HG03039 (cell line): ENCODE results near the gene RHBDD1.
A peak's percentile ranks its signal among the peaks of the same experiment; 100 is the strongest.
"Not testable (repeated sequence)": the region's sequence is repeated elsewhere in the genome, so short reads cannot be mapped to it uniquely, and the experiment has no call there.

Experiments used
- ATAC-seq: cut with Tn5 transposase; IDR thresholded peaks from one replicate; pipeline ENCODE4 v1.9.1; 2021; ENCODE audit warnings: mild to moderate bottlenecking, moderate library complexity; ENCODE audit not compliant: unreplicated experiment

Gene RHBDD1

DNA sequence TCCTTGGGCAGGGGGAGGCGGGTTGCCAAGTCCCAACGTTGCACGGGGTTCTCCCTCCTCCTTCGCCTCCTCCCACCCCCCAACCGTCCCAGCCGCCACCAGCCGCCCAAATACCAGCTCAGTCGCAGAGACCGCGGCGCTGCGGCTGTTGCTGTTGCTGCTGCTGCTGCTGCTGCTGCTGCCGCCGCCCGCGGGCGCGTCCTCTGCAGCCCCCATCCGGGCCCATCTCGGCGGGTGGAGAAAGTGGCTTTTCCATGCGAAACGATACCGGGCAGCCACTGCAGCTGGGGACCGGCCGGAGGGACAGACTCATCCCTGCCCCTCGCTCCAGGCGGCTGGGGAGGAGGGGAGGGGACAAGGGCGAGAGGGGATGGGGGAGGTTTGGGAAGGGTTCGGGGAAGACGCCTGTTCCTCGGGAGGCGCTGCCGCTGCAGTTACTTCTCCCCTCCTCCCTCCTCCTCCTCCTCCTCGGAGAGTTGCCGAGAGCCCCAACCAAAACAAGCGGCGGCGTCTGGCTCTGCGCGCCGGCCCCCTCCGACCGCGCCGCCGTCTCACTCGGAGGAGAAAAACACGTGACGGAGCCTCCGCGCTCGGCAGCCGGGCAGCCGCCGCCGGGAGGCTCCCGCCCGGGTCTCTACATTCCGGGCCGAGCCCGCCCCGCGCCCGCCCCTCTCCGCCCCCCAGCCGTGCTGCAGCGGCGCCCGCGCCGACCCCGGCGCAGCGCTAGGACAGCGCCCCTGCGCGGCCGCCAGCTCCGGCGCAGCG, 36.5 kb upstream of the RHBDD1 start, which contains the start of gene IRS1:
IRS1 (minus strand) TSS at position 610 of the 765 bp plus-strand sequence. CDS start 1,082 bp downstream, outside the sequence.
- peak; percentile 33 for ATAC-seq

DNA sequence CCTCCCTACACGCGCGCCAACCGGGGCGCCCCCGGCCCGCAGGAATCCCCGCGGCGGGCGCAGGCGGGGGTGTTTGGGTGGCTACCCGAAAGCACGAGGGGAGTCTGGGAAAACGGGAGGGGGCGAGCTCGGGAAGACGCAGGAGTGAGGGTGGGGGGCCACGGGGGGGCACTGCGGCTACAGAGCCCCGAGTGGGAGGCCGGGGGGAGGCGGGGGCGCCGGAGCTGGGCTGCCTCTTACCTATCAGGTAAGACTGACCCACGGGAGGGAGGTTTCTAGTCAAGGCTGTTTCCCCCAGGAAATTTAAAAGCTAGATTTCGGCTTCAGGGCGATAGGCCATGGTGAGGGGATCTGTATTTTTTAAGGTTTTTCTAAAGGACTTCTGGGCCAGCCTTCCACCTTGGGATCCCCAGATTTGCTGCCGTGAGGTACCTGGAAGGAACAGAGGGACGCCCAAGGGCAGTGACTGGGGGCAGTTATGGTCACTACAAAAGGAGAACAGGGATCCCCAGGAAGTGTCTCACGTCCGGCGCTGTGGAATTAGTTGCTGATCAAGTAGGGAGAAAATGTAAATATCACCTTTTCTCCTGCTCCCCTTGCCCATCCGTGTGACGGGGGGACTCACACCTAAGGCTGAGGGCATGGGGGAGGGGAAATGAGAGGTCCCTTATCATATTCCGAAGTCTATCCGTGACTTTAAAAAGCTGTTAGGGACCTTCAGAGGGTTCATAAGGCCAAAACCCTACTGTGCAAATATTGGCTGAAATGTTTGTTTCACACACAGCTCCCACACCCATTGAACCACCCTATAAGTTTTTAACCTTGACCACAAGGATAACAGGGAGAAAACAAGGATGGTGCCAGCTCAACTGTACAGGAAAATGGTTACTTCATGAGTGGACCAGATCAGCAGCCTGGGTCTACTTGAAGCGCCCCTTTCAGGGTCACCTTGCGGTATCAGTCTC, 35.6 kb upstream of the RHBDD1 start:
- no peak for ATAC-seq

DNA sequence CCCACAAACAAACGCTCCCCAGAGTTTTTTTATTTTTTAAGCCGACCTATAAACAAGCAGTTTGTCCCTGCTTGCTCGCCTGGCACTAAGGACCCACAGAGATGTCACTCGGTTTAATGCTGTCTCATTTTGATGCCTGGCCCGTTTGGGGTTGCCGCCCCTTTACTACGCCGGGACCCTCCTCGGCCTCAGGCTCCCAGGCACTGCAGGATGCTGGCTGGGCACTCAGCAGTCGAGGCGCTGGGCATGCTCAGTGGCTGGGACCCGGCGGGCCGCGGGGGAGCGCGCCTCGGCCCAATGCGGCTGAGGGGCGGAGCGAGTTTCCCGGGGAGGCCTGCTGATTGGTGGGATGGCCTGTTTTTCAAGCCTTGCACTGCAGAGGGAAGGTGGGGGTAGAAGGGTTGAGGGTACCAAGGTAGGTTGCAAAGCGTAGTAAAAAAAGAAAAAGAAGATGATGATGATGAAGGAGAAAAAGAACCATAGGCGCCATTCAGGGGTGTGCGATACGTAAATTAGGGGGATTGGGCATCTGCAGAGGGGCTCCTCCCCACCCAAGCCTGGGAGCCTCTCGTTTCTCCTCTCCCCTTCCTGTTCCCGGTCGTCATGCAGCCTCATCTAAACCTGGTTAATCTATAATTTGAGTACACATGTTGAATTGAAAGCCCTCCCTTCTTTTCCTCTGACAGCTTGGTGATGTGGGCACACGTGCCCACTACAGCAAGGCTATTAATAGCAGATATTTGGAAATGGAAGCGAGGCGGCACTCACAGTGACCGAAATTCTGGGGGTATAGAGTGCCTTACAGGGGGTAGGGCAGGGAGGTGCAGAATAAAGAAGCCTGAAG, 34.7 kb upstream of the RHBDD1 start:
- ATAC-seq: peak; percentile 85

DNA sequence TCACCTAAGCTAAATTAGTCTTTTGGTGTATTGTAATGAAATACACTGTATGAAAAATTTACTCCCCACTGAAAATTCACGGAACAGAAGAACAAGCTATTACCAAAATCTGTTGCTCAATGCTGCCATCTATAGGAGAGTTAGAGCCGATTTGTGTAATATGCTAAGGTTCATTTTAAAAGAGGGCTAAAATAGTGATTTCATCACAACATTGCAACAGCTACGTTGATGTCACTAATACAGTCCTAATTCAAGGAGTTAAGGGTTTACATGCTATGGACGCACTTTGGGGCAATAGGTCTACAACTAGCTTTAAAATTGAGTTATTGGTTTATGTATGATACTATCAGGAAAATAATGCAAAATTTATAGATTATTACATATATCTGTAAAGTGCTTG, 33.3 kb upstream of the RHBDD1 start:
- ATAC-seq: no peak

DNA sequence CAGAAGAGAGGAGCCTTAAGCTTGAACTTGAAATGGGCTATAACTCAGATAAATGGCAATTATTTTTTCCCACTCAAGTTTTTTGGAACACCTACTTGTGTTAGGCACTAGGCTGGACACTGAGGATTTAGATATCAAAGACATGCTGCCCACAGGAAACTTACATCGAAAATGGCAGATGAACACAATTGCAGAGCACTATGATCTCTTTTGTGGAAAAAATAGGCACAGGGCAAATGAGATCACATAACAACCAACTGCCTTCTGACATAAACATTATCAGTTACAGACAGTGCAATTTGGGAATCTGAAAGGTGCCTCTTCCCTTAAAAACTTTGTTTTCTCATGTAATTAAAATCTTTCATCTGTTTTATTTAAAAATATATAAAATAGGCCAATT, 32.4 kb upstream of the RHBDD1 start:
- ATAC-seq: no peak

DNA sequence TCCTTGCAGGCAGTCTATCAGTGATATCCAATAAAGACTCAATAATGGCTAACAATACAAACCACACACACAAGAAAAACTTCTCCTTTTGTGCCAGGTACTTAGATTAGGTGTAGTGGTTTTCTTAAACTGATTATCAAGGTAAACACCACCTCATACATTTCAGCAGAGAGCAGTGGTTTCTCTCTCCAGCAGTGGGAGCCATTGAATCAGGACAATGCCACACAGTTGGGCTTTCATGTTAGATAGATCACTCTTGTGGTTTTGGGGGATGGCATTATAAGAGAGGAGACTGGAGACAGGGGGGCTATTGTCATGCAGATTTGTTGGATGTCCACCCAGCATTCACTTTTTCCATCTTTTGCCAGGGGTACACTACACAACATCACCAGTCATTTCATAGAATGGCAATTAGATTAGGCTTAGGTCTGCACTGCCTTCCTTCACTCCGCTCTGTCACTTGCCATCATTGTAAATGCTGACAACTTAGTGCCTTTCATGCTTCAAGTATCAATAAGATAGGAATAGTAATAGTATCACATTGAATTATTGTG, 22.6 kb upstream of the RHBDD1 start:
- ATAC-seq: no peak

DNA sequence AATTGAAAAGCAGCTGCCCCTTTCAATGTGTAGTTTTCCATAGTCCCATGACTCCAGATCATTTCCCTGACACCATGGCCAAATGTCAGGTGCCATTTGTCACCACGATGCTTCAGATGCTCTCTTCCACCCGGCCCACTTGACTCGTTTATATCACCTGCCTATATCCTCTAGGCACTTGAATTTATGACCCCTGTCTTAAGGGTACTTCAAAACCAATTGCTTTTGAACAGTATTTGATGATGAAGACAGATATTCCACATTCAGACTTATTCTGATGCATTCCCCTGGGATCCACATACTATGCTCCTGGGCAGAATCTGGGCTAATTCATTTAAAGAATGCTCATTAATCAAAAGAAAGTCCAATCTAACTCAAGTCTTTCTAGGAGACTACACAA, 16.9 kb upstream of the RHBDD1 start:
- ATAC-seq: no peak

DNA sequence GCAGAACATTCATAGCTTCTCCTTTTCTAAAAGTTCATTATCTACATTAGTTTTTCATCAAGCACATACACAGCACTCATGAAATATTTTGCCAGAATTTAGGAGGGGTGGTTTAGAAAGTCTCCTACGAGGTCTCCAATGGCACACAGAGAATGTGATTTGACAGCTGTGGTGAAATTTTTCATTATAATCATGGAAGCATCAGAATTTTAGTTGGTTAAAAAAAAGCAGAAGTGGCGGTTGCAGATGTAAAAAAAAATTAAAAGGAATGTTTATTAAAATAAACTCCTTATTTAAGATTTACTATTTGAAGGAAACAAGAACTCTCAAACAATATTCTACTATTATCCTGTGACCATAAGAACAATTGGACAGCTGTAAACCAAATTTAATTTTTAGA, 10.8 kb upstream of the RHBDD1 start:
- ATAC-seq: no peak

DNA sequence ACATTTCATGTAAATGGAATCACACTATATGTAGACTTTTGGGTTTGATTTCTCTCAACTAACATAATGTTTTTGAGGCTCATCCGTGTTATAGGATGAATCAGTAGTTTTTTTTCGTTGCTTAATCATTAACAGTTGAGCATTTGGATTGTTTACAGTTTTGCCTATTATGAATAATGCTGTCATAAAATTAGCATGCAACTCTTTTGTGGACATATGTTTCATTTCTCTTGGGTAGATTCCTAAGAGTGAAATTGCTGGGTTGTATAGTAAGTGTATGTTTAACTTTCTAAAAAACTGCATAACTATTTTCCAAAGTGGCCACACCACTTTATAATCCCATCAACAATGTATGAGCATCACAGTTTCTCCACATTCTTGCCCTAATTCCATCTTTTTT, 7.7 kb upstream of the RHBDD1 start:
- ATAC-seq: no peak

DNA sequence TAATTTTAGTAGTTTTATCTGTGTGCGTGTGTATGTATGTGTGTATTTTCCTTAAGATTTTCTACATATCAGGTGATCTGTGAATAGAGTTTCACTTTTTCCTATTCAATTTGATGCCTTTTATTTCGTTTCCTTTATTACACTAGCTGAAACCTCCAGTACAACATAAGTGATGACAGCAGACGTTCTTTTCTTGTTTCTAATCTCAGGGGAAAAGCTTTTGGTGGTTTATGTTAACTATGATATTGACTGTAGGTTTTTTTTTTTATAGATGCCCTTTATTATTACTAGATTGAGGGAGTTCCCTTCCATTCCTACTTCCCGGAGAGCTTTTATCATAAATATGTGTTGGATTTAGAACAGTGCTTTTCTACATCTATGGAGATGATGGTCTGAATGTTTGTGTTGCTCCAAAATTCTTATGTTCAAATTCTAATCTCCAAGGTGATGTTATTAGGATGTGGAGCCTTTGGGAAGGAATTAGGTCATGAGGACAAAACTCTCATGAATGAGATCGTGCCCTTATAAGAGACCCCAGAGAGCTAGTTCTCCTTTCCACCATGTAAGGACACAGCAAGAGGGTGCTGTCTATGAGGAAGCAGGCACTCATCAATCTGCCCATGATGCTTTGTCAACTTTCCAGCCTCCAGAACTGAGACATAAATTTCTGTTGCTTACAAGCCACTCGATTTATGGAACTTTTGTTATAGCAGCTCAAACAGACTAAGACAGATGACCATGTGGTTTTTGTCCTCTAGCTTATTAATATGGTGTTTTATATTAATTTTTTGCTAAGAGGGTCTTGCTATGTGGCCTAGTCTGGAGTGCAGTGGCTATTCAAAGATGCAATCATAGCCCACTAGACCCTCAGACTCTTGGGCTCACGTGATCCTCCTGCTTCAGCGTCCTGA, 5.9 kb upstream of the RHBDD1 start:
- no peak for ATAC-seq

DNA sequence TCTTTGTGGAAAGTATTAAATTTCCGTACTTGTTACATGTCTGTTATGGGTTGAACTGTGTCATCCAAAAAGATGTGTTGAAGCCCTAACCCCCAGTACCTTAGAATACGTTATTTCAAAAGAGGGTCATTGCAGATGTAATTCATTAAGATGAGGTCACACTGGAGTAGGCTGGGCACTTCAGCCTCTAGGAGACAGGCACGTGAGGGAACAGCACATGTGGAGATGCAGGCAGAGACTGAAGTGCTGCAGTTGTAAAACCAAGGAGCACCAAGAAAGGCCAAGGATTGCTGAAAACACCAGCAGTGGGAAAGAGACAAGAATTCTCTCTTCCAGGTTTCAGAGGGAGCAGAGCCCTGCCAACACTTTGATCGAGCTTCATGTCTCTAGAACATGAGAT, 4.6 kb upstream of the RHBDD1 start:
- no peak for ATAC-seq

DNA sequence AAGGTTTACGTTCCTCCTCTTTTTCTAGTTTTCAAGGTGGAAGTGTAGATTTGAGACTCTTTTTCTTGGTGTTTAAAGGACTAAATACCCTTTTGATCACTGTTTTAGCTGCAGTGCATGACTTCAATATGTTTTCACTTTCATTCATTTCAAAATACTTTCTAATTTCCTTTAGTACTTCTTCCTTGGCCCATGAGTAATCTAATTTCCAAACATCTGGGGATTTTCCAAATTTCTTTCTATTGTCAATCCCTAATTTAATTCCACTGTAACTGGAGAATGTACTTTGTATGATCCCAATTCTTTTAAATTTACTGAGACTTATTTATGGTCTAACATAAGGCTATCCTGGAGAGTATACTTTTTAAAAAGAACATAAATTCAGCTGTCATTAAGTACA, 3.8 kb upstream of the RHBDD1 start:
- ATAC-seq: no peak

DNA sequence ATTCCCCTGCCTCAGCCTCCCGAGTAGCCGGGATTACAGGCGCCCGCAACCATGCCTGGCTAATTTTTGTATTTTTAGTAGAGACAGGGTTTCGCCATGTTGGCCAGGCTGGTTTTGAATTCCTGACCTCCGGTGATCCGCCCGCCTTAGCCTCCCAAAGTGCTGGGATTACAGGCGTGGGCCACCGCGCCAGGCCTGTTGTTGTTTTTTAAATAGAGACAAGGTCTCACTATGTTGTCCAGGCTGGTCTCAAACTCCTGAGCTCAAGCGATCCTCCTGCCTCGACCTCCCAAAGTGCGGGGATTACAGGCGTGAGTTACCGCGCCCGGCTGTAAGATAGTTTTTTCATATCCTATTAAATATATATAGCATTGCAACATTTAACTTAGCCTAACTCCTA, 974 bp upstream of the RHBDD1 start:
- not testable (repeated sequence) for ATAC-seq

DNA sequence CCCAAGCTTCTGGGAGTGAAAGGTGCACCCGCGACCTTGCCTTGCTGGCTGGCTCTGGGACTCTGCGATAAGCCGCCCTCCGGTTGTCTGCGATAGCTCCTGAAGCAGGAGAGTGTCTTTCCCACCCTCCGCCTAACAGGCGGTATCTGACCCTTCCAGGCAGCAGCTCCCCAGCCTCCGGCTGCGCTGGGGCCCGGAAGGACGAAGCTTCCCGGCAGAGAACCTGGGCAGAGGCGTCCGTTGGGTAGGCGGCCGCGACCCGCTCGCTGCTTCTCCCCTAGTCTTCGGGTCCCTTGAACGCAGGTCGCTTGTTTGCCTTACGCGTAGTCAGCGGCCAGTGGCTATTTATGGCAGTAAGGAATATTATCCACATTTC, 446 bp upstream of the RHBDD1 start:
- ATAC-seq: peak; percentile 15

DNA sequence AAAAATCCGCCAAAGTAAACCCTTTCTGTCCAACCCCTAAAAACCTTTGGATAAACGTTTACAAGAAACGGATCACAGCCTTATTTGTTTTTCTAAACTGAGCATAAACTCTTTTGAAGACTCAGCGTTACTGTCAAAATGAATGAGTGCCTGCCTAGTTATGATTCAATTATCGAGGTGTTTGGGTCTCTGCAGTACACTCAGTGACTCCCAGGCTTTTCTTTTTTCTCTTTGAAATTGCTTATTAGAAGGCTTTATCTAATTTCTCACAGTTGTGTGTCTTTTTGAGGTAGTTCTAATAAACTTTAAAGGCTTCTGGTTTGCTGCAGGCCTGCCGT, 663 bp downstream of the RHBDD1 start:
- ATAC-seq: no peak

DNA sequence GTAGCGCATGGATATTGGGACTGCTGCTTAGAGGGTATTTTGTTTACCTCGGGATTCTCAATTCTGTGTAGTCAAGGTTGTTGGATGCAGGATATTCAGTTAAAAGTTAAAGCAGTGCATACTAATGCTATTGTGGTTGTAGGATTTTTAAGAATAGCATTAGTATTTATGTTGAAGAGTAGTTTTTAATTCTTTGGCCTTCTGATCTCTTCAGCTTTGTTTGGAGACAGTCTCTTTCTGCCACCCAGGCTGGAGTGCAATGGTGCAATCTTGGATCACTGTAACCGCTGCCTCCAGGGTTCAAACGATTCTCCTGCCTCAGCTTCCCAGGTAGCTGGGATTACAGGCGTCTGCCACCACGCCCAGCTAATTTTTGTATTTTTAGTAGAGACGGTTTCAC, 1.5 kb downstream of the RHBDD1 start:
- no peak for ATAC-seq

DNA sequence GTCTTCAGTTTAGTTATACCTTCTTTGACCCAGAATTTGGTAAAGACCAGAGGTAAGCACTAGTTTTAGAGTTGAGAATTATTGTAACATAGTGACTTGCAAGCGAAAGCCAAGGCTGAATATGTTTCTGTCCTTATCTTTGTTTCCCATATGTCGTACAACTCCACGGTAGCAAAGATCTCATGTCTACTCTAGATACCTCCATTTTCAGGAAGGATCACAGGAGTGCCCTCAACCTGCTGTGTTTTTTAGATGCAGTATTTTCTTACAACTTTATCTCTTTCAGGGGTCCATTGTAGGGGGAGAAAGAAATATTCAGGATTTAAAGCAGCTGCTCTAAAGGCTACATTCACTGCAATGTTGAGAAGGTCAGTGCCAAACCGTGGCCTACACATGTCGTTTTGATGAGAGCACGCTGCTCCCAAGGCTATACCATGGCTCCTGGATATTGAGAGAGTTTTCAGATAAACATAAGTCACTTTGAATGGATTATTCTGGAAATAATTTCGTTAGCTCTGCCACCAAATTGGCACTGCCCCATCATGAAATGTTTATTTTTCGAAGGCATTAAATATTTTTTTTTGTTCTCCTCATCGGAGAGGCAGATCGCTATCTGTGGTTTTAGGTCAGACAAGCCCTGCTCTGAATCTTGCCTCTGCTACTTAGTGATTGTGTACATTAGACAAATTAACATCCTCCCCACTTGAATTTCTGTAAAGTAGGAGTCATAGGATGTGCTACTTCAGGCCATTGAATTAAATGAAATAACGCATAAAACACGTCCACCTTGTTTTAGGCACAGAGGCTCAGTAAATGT, 2.1 kb downstream of the RHBDD1 start:
- no peak for ATAC-seq

DNA sequence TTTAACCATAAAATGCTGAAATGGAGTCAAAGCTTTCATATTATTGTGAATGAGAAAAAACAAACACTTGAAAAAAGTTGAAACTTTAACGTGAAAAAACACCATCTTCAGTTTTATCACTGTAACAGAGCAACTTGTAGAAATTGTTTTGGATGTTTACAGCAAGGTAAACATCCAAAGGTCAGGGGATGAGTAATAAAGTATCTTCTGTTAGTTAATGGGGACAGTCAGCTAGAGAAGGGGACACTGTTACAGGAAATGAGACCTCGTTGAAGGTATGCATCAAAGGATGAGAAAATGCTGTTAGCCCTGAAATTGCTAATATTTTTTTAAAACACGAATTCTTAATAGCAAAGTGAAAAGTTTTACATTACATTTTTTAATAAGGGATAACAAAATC, 2.9 kb downstream of the RHBDD1 start:
- ATAC-seq: no peak

DNA sequence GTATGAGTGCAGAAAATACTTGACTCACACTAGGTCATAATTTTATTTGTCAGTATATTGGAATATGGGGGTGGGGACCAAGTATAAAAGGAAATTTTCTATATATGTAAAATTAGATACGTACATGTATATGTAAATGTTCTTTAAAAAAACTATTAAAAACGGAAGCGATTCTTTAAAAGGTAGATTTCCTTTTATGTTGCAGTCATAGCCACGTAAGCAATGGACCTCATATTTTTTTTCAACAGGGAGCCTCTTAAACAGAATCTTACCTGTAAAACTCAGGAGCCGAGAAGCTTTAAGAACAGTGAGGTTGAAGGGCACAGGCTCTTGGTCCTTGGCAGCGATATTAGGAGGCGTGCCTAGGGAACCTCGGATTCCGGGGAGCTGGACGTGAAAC, 3.3 kb downstream of the RHBDD1 start:
- ATAC-seq: no peak
